K562 (cell line): ENCODE results near the gene TM9SF4. TPM values are rescaled to one million over a fixed set of nuclear protein-coding genes. Genes with fewer than 3 reads are reported as not detected.

Experiments used
- ARHGAP35 ChIP-seq: fragments of 450-650 bp; IDR thresholded peaks from 2 replicates; pipeline ENCODE4 v1.6.1; 2018; ENCODE audit not compliant: partially characterized antibody
- ARID1B ChIP-seq: fragments of 450-650 bp; IDR thresholded peaks from 2 replicates; pipeline ENCODE4 v1.6.1; 2016; ENCODE audit warnings: antibody characterized with exemption, mild to moderate bottlenecking, inconsistent platforms
- CEBPB ChIP-seq: fragments of 450-650 bp; IDR thresholded peaks from 2 replicates; pipeline ENCODE4 v1.6.1; 2016; ENCODE audit warnings: missing genetic modification characterization, missing compliant biosample characterization
- HNRNPUL1 ChIP-seq: fragments of 200-400 bp; formaldehyde crosslinking; IDR thresholded peaks from 2 replicates; pipeline ENCODE4 v1.6.1; 2017; ENCODE audit warnings: low read length
- JUND ChIP-seq, 2 experiments: IDR thresholded peaks; 2 replicates in 1 of 2; 3 replicates in 1 of 2; pipeline ENCODE4 v1.6.1; 2011; ENCODE audit warnings: borderline replicate concordance in 2 of 2, low read depth in 2 of 2, low read length in 2 of 2, improper control_type of control experiment in 1 of 2, missing biosample characterization in 1 of 2, missing genetic modification characterization in 1 of 2, missing genetic modification reagents in 1 of 2
- POLR3G ChIP-seq: IDR thresholded peaks from 2 replicates; pipeline ENCODE4 v1.6.1; 2011; ENCODE audit not compliant: insufficient read length, insufficient replicate concordance; ENCODE audit errors: extremely low read depth
- SMARCA4 ChIP-seq: fragments of 450-650 bp; IDR thresholded peaks from 2 replicates; pipeline ENCODE4 v1.6.1; 2016
- THRB ChIP-seq: fragments of 450-650 bp; formaldehyde crosslinking; conservative IDR thresholded peaks from 2 replicates; pipeline ENCODE4 v1.4.0; 2022; ENCODE audit warnings: mild to moderate bottlenecking, missing genetic modification characterization
- ZBTB7A ChIP-seq: IDR thresholded peaks from 2 replicates; pipeline ENCODE4 v1.6.1; 2011; ENCODE audit warnings: low read depth, mild to moderate bottlenecking, low read length, moderate library complexity, borderline replicate concordance; ENCODE audit not compliant: control insufficient read depth
- ZNF316 ChIP-seq: fragments of 450-650 bp; IDR thresholded peaks from 2 replicates; pipeline ENCODE4 v1.6.1; 2016
- polyA plus RNA-seq, 8 experiments: library from polyadenylated mRNA; depleted of rRNA in 4 of 8; stranded (reverse) in 5 of 8; unstranded in 3 of 8; fragments of >200 nt; fragmentation: Nextera tagmentation in 2 of 8; fragmentation: Illumina TruSeq in 1 of 8; extraction: Ambion mirVana in 2 of 8; extraction: Trizol in 1 of 8; gene quantifications; 2 replicates each; pipeline versions ENCODE4 v1.2.1 to v1.2.3, GENCODE V29; 2011 to 2014; ENCODE audit warnings: inconsistent platforms in 1 of 8, missing spikeins in 1 of 8
- total RNA-seq, 7 experiments: library from RNA; depleted of rRNA in 6 of 7; stranded (reverse); fragments of >200 nt in 6 of 7; fragmentation: Illumina TruSeq in 2 of 7; extraction: Trizol in 2 of 7; gene quantifications; 2 replicates each; pipeline versions ENCODE4 v1.2.1 to v1.2.3, GENCODE V29; 2011 to 2021; ENCODE audit warnings: low replicate concordance in 1 of 7

TM9SF4 gene
- total and polyA plus RNA-seq, 9 of the 15 experiments (the other 6 are each of a cell fraction or from before 2014, with no cell fraction given), result 14.5 to 46.3 (median 26.9) TPM

DNA sequence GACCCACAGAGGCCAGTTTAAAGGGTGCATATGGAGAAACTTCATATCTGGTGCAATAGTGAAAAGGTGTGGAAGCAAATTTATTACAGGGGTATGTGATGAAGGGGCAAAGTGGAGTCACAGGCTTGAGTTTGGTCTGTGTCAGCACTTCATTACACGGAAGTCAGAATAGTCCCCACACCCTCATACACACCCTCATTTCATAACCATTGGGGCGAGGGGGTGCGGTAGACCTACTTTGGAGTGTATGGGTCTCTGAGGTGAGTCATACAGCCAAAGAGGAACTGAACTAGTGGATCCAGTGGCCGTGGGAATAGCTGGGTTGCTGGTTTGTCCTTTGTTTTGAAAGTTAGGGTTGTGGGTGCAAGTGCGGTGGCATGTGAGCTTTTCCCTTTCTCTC, 3.3 kb downstream of the TM9SF4 start (continued):
- peak; percentile 49; the same call in 1 of the 2 replicates for TF ChIP-seq SMARCA4
- peak; percentile 85 for TF ChIP-seq JUND (IDR thresholded peaks at IDR 0.05; ENCODE audit: borderline replicate concordance, low read depth, low read length)
- peak; percentile 75; the same call in 2 of the 3 replicates for TF ChIP-seq JUND (tag; IDR thresholded peaks at IDR 0.05; ENCODE audit: borderline replicate concordance, low read depth, low read length)
- TF ChIP-seq CEBPB, result peak; percentile 15; the same call in 1 of the 2 replicates
- peak; percentile 42; the same call in 1 of the 2 replicates for TF ChIP-seq ARID1B
- TF ChIP-seq THRB (CRISPR knock-in tag), result no peak
- TF ChIP-seq ZBTB7A, result peak; percentile 54; the same call in 1 of the 2 replicates
- TF ChIP-seq HNRNPUL1, result no peak
- TF ChIP-seq ARHGAP35, result no peak
- TF ChIP-seq ZNF316, result peak; percentile 70
- no peak for TF ChIP-seq POLR3G
